Stimulated activated CD4-positive, alpha-beta T cell treated with anti-CD3 and anti-CD28 coated beads, Interleukin-1b, Interleukin-23, amount 100 ng/mL, for 48 hours (primary cell): ENCODE data around the gene EFCAB11.
A peak's percentile ranks its signal among the peaks of the same experiment; 100 is the strongest.

Source experiments
- DNase-seq: peaks from one replicate; pipeline ENCODE4 v3.0.0-alpha.2; 2020

EFCAB11 gene

GRCh38 chr14:89956661-89957009 lies 2.1 kb upstream of the EFCAB11 start:
- no peak for DNase-seq

GRCh38 chr14:89955745-89956660 lies 1.5 kb upstream of the EFCAB11 start, which contains the start of gene TDP1:
TDP1 (plus strand) TSS chr14:89955927; CDS start chr14:89963115, 7,188 bp downstream.
- peak; percentile 96 for DNase-seq

- no peak for DNase-seq
Measured at GRCh38 chr14:89955022-89955744, 653 bp upstream of the EFCAB11 start.

GRCh38 chr14:89953602-89954001 lies 928 bp downstream of the EFCAB11 start:
- DNase-seq, result no peak

GRCh38 chr14:89952576-89952975 lies 2.0 kb downstream of the EFCAB11 start:
- DNase-seq, result no peak

- DNase-seq, result no peak
Measured at GRCh38 chr14:89947344-89947743, 7.2 kb downstream of the EFCAB11 start.

- DNase-seq, result peak; percentile 22
Measured at GRCh38 chr14:89941830-89942377, 12.6 kb downstream of the EFCAB11 start.

GRCh38 chr14:89936654-89937185 lies 17.8 kb downstream of the EFCAB11 start:
- DNase-seq, result no peak

- no peak for DNase-seq
Measured at GRCh38 chr14:89933002-89933401, 21.5 kb downstream of the EFCAB11 start.

GRCh38 chr14:89927186-89927865 lies 27.2 kb downstream of the EFCAB11 start:
- no peak for DNase-seq

- DNase-seq, result no peak
Measured at GRCh38 chr14:89926694-89927093, 27.8 kb downstream of the EFCAB11 start.

- no peak for DNase-seq
Measured at GRCh38 chr14:89924268-89924667, 30.3 kb downstream of the EFCAB11 start.

GRCh38 chr14:89922031-89922907 lies 32.3 kb downstream of the EFCAB11 start:
- DNase-seq, result no peak

GRCh38 chr14:89921346-89921745 lies 33.2 kb downstream of the EFCAB11 start:
- DNase-seq, result no peak

- no peak for DNase-seq
Measured at GRCh38 chr14:89920056-89920455, 34.5 kb downstream of the EFCAB11 start.

GRCh38 chr14:89918721-89919120 lies 35.8 kb downstream of the EFCAB11 start:
- no peak for DNase-seq

GRCh38 chr14:89915114-89915878 lies 39.2 kb downstream of the EFCAB11 start:
- DNase-seq, result peak; percentile 55

GRCh38 chr14:89912667-89913211 lies 41.8 kb downstream of the EFCAB11 start:
- DNase-seq, result no peak

GRCh38 chr14:89912221-89912620 lies 42.3 kb downstream of the EFCAB11 start:
- no peak for DNase-seq
